ENCODE data around the gene GOLT1B.

Gene GOLT1B

DNA sequence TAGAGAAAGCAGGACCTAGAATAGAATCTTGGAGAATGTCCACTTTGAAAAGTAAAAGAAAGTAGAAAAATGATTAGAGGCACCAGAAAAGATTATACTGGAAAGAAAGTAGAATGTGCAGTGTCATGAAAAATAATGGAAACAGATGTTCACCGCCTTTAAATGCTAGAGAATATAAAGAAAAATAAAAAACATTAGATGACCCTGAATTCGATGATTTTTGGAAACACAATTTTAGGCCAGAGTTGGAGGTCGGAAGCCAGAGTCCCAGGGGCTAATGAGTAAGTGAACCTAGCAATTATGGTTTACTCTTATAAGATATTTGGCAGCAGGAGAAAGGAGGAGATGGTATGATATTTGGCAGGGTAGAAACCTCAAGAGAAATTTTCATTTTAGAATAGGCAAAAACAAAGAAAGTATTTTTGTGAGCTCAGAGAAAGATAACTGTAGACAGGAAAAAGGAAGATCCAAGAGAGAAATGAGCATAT, 65.4 kb downstream of the GOLT1B start:
- DNase-seq: no peak

All from GDM1 (cell line).